Caco-2 (cell line): ENCODE measurements around the gene TNP2. TPM values are rescaled to one million over a fixed set of nuclear protein-coding genes. Genes with fewer than 3 reads are reported as not detected.

Source experiments
- BruUV-seq: library from RNA; stranded (reverse); fragments of 400-500 nt; replicated peaks from 2 replicates; lab custom pipeline; 2021; lab: Mats Ljungman, UMichigan
- CTCF ChIA-PET: fragments of 300-600 bp; sonication (Branson Sonifier 250); formaldehyde crosslinking; loops from one replicate; lab custom pipeline; 2022; ENCODE audit warnings: antibody characterized with exemption; lab: Charles Lee
- POLR2A ChIA-PET: fragments of 300-600 bp; sonication (Branson Sonifier 250); formaldehyde crosslinking; loops from one replicate; lab custom pipeline; 2022; ENCODE audit warnings: antibody characterized with exemption; lab: Charles Lee
- DNase-seq, 2 experiments: peaks; one replicate each; pipeline versions ENCODE4 v3.0.0 to v3.0.0-alpha.2; 2020 to 2022
- H3K27me3 ChIP-seq: replicated peaks from 2 replicates; pipeline ENCODE4 v1.6.0; 2011; ENCODE audit warnings: low read length; ENCODE audit not compliant: control insufficient read depth, insufficient read depth
- H3K36me3 ChIP-seq: 2 replicates; pipeline ENCODE4 v1.5.1; 2011; ENCODE audit warnings: low read length; ENCODE audit not compliant: control insufficient read depth, insufficient read depth
- H3K4me1 ChIP-seq: fragments of 250-450 bp; sonication (Bioruptor Pico); 2 replicates; pipeline ENCODE4 v1.5.1; 2020; ENCODE audit warnings: mild to moderate bottlenecking
- H3K4me3 ChIP-seq: 2 replicates; pipeline ENCODE4 v1.5.1; 2011; ENCODE audit warnings: low read depth, mild to moderate bottlenecking, control low read depth, low read length
- H3K9me3 ChIP-seq: fragments of 250-450 bp; sonication (Bioruptor Pico); 2 replicates; pipeline ENCODE4 v1.5.1; 2020; ENCODE audit warnings: mild to moderate bottlenecking, moderate library complexity
- H3K27ac Mint-ChIP-seq: one replicate; pipeline ENCODE4 v1.8.0; 2022; ENCODE audit warnings: mixed read lengths; ENCODE audit not compliant: unreplicated experiment
- H3K27me3 Mint-ChIP-seq: one replicate; pipeline ENCODE4 v1.8.0; 2022; ENCODE audit warnings: mixed read lengths; ENCODE audit not compliant: insufficient read depth, unreplicated experiment
- H3K36me3 Mint-ChIP-seq: one replicate; pipeline ENCODE4 v1.8.0; 2022; ENCODE audit warnings: mild to moderate bottlenecking, mixed read lengths; ENCODE audit not compliant: insufficient read depth, unreplicated experiment
- H3K4me1 Mint-ChIP-seq: one replicate; pipeline ENCODE4 v1.8.0; 2022; ENCODE audit warnings: low read depth, mixed read lengths; ENCODE audit not compliant: unreplicated experiment
- H3K4me3 Mint-ChIP-seq: one replicate; pipeline ENCODE4 v1.8.0; 2022; ENCODE audit warnings: mild to moderate bottlenecking, moderate library complexity, mixed read lengths; ENCODE audit not compliant: unreplicated experiment
- H3K9me3 Mint-ChIP-seq: one replicate; pipeline ENCODE4 v1.8.0; 2022; ENCODE audit warnings: mixed read lengths; ENCODE audit not compliant: unreplicated experiment
- CTCF ChIP-seq, 2 experiments: fragments of 200-600 bp in 1 of 2; IDR thresholded peaks; 1 replicate in 1 of 2; 2 replicates in 1 of 2; pipeline versions ENCODE4 v1.5.1 to v1.8.0; 2011 to 2022; ENCODE audit warnings: antibody characterized with exemption in 1 of 2, control low read depth in 1 of 2, inconsistent platforms in 1 of 2, low read depth in 1 of 2, low read length in 1 of 2, mild to moderate bottlenecking in 1 of 2, moderate library complexity in 1 of 2; ENCODE audit not compliant: insufficient read depth in 1 of 2, severe bottlenecking in 1 of 2, unreplicated experiment in 1 of 2
- intact Hi-C: fragments of 100-400 bp; cut with micrococcal nuclease; formaldehyde crosslinking; loops from one replicate; pipeline ENCODE4 v1.10.0; 2022; ENCODE audit not compliant: unreplicated experiment
- microRNA-seq: library from miRNA; unstranded; fragments of <30 nt; microRNA quantifications from one replicate; pipeline ENCODE4 v1.2.0, GENCODE V29; 2022
- total RNA-seq: library from RNA; stranded (reverse); gene quantifications from 2 replicates; pipeline ENCODE4 v1.2.3, GENCODE V29; 2022

TNP2 gene
- total RNA-seq, 1 experiment from 2014 or later: not detected

GRCh38 chr16:11218604-11218962 is 50.5 kb downstream of the TNP2 start:
- intact Hi-C loops: no loop called here
- DNase-seq: no peak
- ChIA-PET POLR2A (no interaction called here), CTCF (no interaction called here)
- no peaks in the 10 kb centered on the region; the same call in none of the 2 replicates for H3K9me3 ChIP-seq
- H3K27me3 ChIP-seq: no peaks in the 10 kb centered on the region
- H3K4me1 Mint-ChIP-seq: no peaks in the 10 kb centered on the region
- no peaks in the 10 kb centered on the region for H3K27me3 Mint-ChIP-seq
- H3K9me3 Mint-ChIP-seq: no peaks in the 10 kb centered on the region
- no peaks in the 10 kb centered on the region for H3K36me3 ChIP-seq
- no peak overlapping the region for H3K4me3 Mint-ChIP-seq
- H3K27ac Mint-ChIP-seq: no peak overlapping the region
- H3K36me3 Mint-ChIP-seq: no peaks in the 10 kb centered on the region
- BruUV-seq: no TSS peak
- no peaks in the 10 kb centered on the region for H3K4me1 ChIP-seq
- no peak overlapping the region for H3K4me3 ChIP-seq
- TF ChIP-seq CTCF (IDR thresholded peaks at IDR 0.05; ENCODE audit: insufficient read depth in 1 of 2, low read depth in 1 of 2, low read length in 1 of 2, severe bottlenecking in 1 of 2, unreplicated experiment in 1 of 2): peak; percentile 8 to 68

Small RNA genes lying within 50 kb of the gene (microRNA-seq; reads per million reads assigned to microRNA genes)
- not detected for gene MIR548H2

Other genes with a start within 250 kb of the TNP2 start
- gene SOCS1, start 13.1 kb downstream of the TNP2 start, total RNA-seq: 8.1 and 13.2 TPM in 2 replicates
- not detected in 2 replicates for gene PRM3, start 4.3 kb upstream of the TNP2 start, total RNA-seq
- gene PRM2, start 7.2 kb upstream of the TNP2 start, total RNA-seq: not detected in 2 replicates
- gene PRM1, start 12.0 kb upstream of the TNP2 start, total RNA-seq: not detected in 2 replicates
- gene RMI2, start 76.1 kb upstream of the TNP2 start, total RNA-seq: 47.4 and 52.7 TPM in 2 replicates